ENCODE data around the gene TMEM223.

The TMEM223 gene

GRCh38 chr11:62786318-62787004 lies 5.3 kb downstream of the TMEM223 start:
- DNase-seq (ENCODE audit: low read depth): peak; percentile 32
- TF ChIP-seq CTCF (conservative IDR thresholded peaks at IDR 0.05; ENCODE audit: low read depth, low read length): peak; percentile 99
- H3K4me3 ChIP-seq (ENCODE audit: low read length): peak overlapping the region; percentile 92

- no peak for TF ChIP-seq CTCF (conservative IDR thresholded peaks at IDR 0.05; ENCODE audit: low read depth, low read length)
- no peak overlapping the region for H3K4me3 ChIP-seq (ENCODE audit: low read length)
- no peak for DNase-seq (ENCODE audit: low read depth)
Measured at GRCh38 chr11:62782753-62783152, 9.1 kb downstream of the TMEM223 start.

- DNase-seq (ENCODE audit: low read depth): no peak
- no peak overlapping the region for H3K4me3 ChIP-seq (ENCODE audit: low read length)
- no peak for TF ChIP-seq CTCF (conservative IDR thresholded peaks at IDR 0.05; ENCODE audit: low read depth, low read length)
Measured at GRCh38 chr11:62778441-62778840, 13.4 kb downstream of the TMEM223 start.

GRCh38 chr11:62777389-62777788 lies 14.4 kb downstream of the TMEM223 start:
- no peak overlapping the region for H3K4me3 ChIP-seq (ENCODE audit: low read length)
- no peak for TF ChIP-seq CTCF (conservative IDR thresholded peaks at IDR 0.05; ENCODE audit: low read depth, low read length)
- no peak for DNase-seq (ENCODE audit: low read depth)

GRCh38 chr11:62775646-62776045 lies 16.2 kb downstream of the TMEM223 start:
- no peak for TF ChIP-seq CTCF (conservative IDR thresholded peaks at IDR 0.05; ENCODE audit: low read depth, low read length)
- no peak for DNase-seq (ENCODE audit: low read depth)
- no peak overlapping the region for H3K4me3 ChIP-seq (ENCODE audit: low read length)

- no peak overlapping the region for H3K4me3 ChIP-seq (ENCODE audit: low read length)
- TF ChIP-seq CTCF (conservative IDR thresholded peaks at IDR 0.05; ENCODE audit: low read depth, low read length): no peak
- no peak for DNase-seq (ENCODE audit: low read depth)
Measured at GRCh38 chr11:62774407-62774806, 17.4 kb downstream of the TMEM223 start.
